ENCODE data around the gene IMPDH2. TPM values are rescaled to one million over a fixed set of nuclear protein-coding genes. Genes with fewer than 3 reads are reported as not detected.
A peak's percentile ranks its signal among the peaks of the same experiment; 100 is the strongest.

The IMPDH2 gene
- 330 TPM for polyA plus RNA-seq (2013, experiment 1 of 4)
- 332 TPM for polyA plus RNA-seq (2013, experiment 2 of 4)
- polyA plus RNA-seq (2013, experiment 3 of 4): 252 TPM
- 258 TPM for polyA plus RNA-seq (2013, experiment 4 of 4)

GRCh38 chr3:49028673-49029562 is at the start of gene IMPDH2:
Gene IMPDH2 (minus strand): TSS chr3:49029398. CDS start chr3:49029350, 48 bp downstream.
- Histone ChIP-seq H3K9me3 (ENCODE audit: control insufficient read depth, low read length) (no peaks in the 10 kb centered on the region), H3K27ac (ENCODE audit: insufficient read depth, low read depth, low read length, poor library complexity, severe bottlenecking) (peak within 1 kb of the TSS; percentile 52), H3K4me3 (ENCODE audit: insufficient read depth, low read depth, low read length) (peak within 1 kb of the TSS; percentile 70), H3K36me3 (ENCODE audit: control insufficient read depth, insufficient read depth, low read length) (peaks cover 62% of the 10 kb centered on the region), H3K4me1 (ENCODE audit: control insufficient read depth, insufficient read depth, low read length) (peaks cover 9% of the 10 kb centered on the region), H3K27me3 (ENCODE audit: control insufficient read depth, insufficient read depth, low read length, poor library complexity, severe bottlenecking) (no peaks in the 10 kb centered on the region)
- 17 to 18% methylated on average over 55 of the region's 55 CpGs for WGBS, 2 experiments

- Histone ChIP-seq H3K27me3 (ENCODE audit: control insufficient read depth, insufficient read depth, low read length, poor library complexity, severe bottlenecking) (no peaks in the 10 kb centered on the region), H3K36me3 (ENCODE audit: control insufficient read depth, insufficient read depth, low read length) (peaks cover 49% of the 10 kb centered on the region), H3K27ac (ENCODE audit: insufficient read depth, low read depth, low read length, poor library complexity, severe bottlenecking) (no peak overlapping the region), H3K4me3 (ENCODE audit: insufficient read depth, low read depth, low read length) (no peak overlapping the region), H3K9me3 (ENCODE audit: control insufficient read depth, low read length) (no peaks in the 10 kb centered on the region), H3K4me1 (ENCODE audit: control insufficient read depth, insufficient read depth, low read length) (no peaks in the 10 kb centered on the region)
- WGBS, 2 experiments: 97 to 98% methylated on average over 4 of the region's 4 CpGs
These were observed 47.4 kb upstream of the IMPDH2 start for GRCh38 chr3:49076646-49077045.

GRCh38 chr3:49076116-49076515 is 46.9 kb upstream of the IMPDH2 start:
- Histone ChIP-seq H3K27me3 (ENCODE audit: control insufficient read depth, insufficient read depth, low read length, poor library complexity, severe bottlenecking) (no peaks in the 10 kb centered on the region), H3K36me3 (ENCODE audit: control insufficient read depth, insufficient read depth, low read length) (peaks cover 54% of the 10 kb centered on the region), H3K4me3 (ENCODE audit: insufficient read depth, low read depth, low read length) (no peak overlapping the region), H3K4me1 (ENCODE audit: control insufficient read depth, insufficient read depth, low read length) (no peaks in the 10 kb centered on the region), H3K9me3 (ENCODE audit: control insufficient read depth, low read length) (no peaks in the 10 kb centered on the region), H3K27ac (ENCODE audit: insufficient read depth, low read depth, low read length, poor library complexity, severe bottlenecking) (no peak overlapping the region)
- WGBS, 2 experiments: 95 to 97% methylated on average over 13 of the region's 13 CpGs

- WGBS, 2 experiments: 94 to 96% methylated on average over 7 of the region's 7 CpGs
- Histone ChIP-seq H3K27me3 (ENCODE audit: control insufficient read depth, insufficient read depth, low read length, poor library complexity, severe bottlenecking) (no peaks in the 10 kb centered on the region), H3K4me1 (ENCODE audit: control insufficient read depth, insufficient read depth, low read length) (no peaks in the 10 kb centered on the region), H3K36me3 (ENCODE audit: control insufficient read depth, insufficient read depth, low read length) (peaks cover 35% of the 10 kb centered on the region), H3K27ac (ENCODE audit: insufficient read depth, low read depth, low read length, poor library complexity, severe bottlenecking) (no peak overlapping the region), H3K9me3 (ENCODE audit: control insufficient read depth, low read length) (no peaks in the 10 kb centered on the region), H3K4me3 (ENCODE audit: insufficient read depth, low read depth, low read length) (no peak overlapping the region)
These were observed 28.8 kb upstream of the IMPDH2 start for GRCh38 chr3:49058011-49058410.

- Histone ChIP-seq H3K9me3 (ENCODE audit: control insufficient read depth, low read length) (no peaks in the 10 kb centered on the region), H3K27ac (ENCODE audit: insufficient read depth, low read depth, low read length, poor library complexity, severe bottlenecking) (no peak overlapping the region), H3K4me1 (ENCODE audit: control insufficient read depth, insufficient read depth, low read length) (no peaks in the 10 kb centered on the region), H3K27me3 (ENCODE audit: control insufficient read depth, insufficient read depth, low read length, poor library complexity, severe bottlenecking) (no peaks in the 10 kb centered on the region), H3K36me3 (ENCODE audit: control insufficient read depth, insufficient read depth, low read length) (peaks cover 35% of the 10 kb centered on the region), H3K4me3 (ENCODE audit: insufficient read depth, low read depth, low read length) (no peak overlapping the region)
- WGBS, 2 experiments: 96 to 98% methylated on average over 10 of the region's 10 CpGs
These were observed 28.1 kb upstream of the IMPDH2 start for GRCh38 chr3:49057268-49057667.

GRCh38 chr3:49054344-49054862 is 25.2 kb upstream of the IMPDH2 start:
- Histone ChIP-seq H3K9me3 (ENCODE audit: control insufficient read depth, low read length) (no peaks in the 10 kb centered on the region), H3K27ac (ENCODE audit: insufficient read depth, low read depth, low read length, poor library complexity, severe bottlenecking) (no peak overlapping the region), H3K27me3 (ENCODE audit: control insufficient read depth, insufficient read depth, low read length, poor library complexity, severe bottlenecking) (no peaks in the 10 kb centered on the region), H3K4me3 (ENCODE audit: insufficient read depth, low read depth, low read length) (no peak overlapping the region), H3K4me1 (ENCODE audit: control insufficient read depth, insufficient read depth, low read length) (no peaks in the 10 kb centered on the region), H3K36me3 (ENCODE audit: control insufficient read depth, insufficient read depth, low read length) (peaks cover 49% of the 10 kb centered on the region)
- WGBS, 2 experiments: 89 to 92% methylated on average over 2 of the region's 2 CpGs

GRCh38 chr3:49053543-49053942 is 24.3 kb upstream of the IMPDH2 start:
- H3K27me3 ChIP-seq (ENCODE audit: control insufficient read depth, insufficient read depth, low read length, poor library complexity, severe bottlenecking): no peaks in the 10 kb centered on the region
- H3K4me1 ChIP-seq (ENCODE audit: control insufficient read depth, insufficient read depth, low read length): no peaks in the 10 kb centered on the region
- 95 to 100% methylated on average over 1 of the region's 1 CpG for WGBS, 2 experiments
- H3K4me3 ChIP-seq (ENCODE audit: insufficient read depth, low read depth, low read length): no peak overlapping the region
- no peaks in the 10 kb centered on the region for H3K9me3 ChIP-seq (ENCODE audit: control insufficient read depth, low read length)
- peaks cover 49% of the 10 kb centered on the region for H3K36me3 ChIP-seq (ENCODE audit: control insufficient read depth, insufficient read depth, low read length)
- H3K27ac ChIP-seq (ENCODE audit: insufficient read depth, low read depth, low read length, poor library complexity, severe bottlenecking): no peak overlapping the region

- 97% methylated on average over 3 of the region's 3 CpGs for WGBS, 2 experiments
- no peaks in the 10 kb centered on the region for H3K9me3 ChIP-seq (ENCODE audit: control insufficient read depth, low read length)
- no peak overlapping the region for H3K27ac ChIP-seq (ENCODE audit: insufficient read depth, low read depth, low read length, poor library complexity, severe bottlenecking)
- H3K4me1 ChIP-seq (ENCODE audit: control insufficient read depth, insufficient read depth, low read length): no peaks in the 10 kb centered on the region
- H3K36me3 ChIP-seq (ENCODE audit: control insufficient read depth, insufficient read depth, low read length): peaks cover 37% of the 10 kb centered on the region
- no peak overlapping the region for H3K4me3 ChIP-seq (ENCODE audit: insufficient read depth, low read depth, low read length)
- no peaks in the 10 kb centered on the region for H3K27me3 ChIP-seq (ENCODE audit: control insufficient read depth, insufficient read depth, low read length, poor library complexity, severe bottlenecking)
These were observed 6.1 kb upstream of the IMPDH2 start for GRCh38 chr3:49035281-49035680.

GRCh38 chr3:49034650-49035049 is 5.5 kb upstream of the IMPDH2 start:
- H3K4me1 ChIP-seq (ENCODE audit: control insufficient read depth, insufficient read depth, low read length): no peaks in the 10 kb centered on the region
- no peaks in the 10 kb centered on the region for H3K9me3 ChIP-seq (ENCODE audit: control insufficient read depth, low read length)
- 92 to 96% methylated on average over 2 of the region's 2 CpGs for WGBS, 2 experiments
- no peaks in the 10 kb centered on the region for H3K27me3 ChIP-seq (ENCODE audit: control insufficient read depth, insufficient read depth, low read length, poor library complexity, severe bottlenecking)
- peaks cover 35% of the 10 kb centered on the region for H3K36me3 ChIP-seq (ENCODE audit: control insufficient read depth, insufficient read depth, low read length)
- H3K4me3 ChIP-seq (ENCODE audit: insufficient read depth, low read depth, low read length): no peak overlapping the region
- H3K27ac ChIP-seq (ENCODE audit: insufficient read depth, low read depth, low read length, poor library complexity, severe bottlenecking): no peak overlapping the region

- Histone ChIP-seq H3K27me3 (ENCODE audit: control insufficient read depth, insufficient read depth, low read length, poor library complexity, severe bottlenecking) (no peaks in the 10 kb centered on the region), H3K4me3 (ENCODE audit: insufficient read depth, low read depth, low read length) (no peak overlapping the region), H3K36me3 (ENCODE audit: control insufficient read depth, insufficient read depth, low read length) (peaks cover 35% of the 10 kb centered on the region), H3K27ac (ENCODE audit: insufficient read depth, low read depth, low read length, poor library complexity, severe bottlenecking) (no peak overlapping the region), H3K4me1 (ENCODE audit: control insufficient read depth, insufficient read depth, low read length) (peaks cover 9% of the 10 kb centered on the region), H3K9me3 (ENCODE audit: control insufficient read depth, low read length) (no peaks in the 10 kb centered on the region)
- 97 to 99% methylated on average over 6 of the region's 6 CpGs for WGBS, 2 experiments
These were observed 3.6 kb upstream of the IMPDH2 start for GRCh38 chr3:49032646-49033304.

Measured in ectodermal cell (in vitro differentiated cells).